ENCODE data around the gene ALK. TPM values are rescaled to one million over a fixed set of nuclear protein-coding genes. Genes with fewer than 3 reads are reported as not detected.

ALK gene
- total RNA-seq, 1 experiment from 2014 or later: 0.87 TPM

DNA sequence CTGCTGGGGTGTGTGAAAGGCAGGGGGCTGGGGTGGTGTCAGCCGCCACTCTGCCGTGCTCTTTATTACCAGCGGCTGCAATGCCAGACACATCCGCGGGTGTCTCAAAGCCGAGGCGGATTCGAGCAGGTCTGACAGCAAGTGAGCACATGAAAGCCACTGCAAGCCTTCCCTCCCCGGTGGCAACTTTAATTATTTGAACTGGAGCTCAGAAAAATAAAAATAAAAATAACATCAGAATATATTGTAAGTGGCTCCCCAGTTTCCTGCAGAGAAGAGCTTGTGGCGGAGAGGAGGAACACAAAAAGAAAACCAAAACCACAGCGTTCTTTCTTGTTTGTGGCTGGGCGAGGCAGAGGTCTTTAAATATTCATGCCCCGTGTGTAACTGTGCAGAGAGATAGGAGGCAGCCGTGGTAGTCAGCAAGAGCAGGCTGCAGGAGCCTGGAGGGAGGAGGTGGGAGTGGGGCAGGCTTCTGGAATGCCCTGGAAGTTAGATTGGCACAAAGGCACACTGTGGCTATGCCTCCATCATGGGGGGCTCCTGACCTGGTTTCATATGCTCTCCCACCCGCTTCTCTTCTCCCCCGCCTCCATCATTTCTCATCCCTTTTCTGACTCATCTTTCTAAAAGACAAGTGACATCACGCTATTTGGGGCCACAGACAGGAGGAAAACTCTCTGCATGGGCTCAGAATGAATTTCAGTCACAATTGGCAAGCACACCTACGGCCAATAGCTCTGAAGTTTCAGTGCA, 606.4 kb downstream of the ALK start:
- H3K36me3 ChIP-seq (ENCODE audit: low read depth, low read length): no peaks in the 10 kb centered on the region
- H3K9me2 ChIP-seq (replicated peaks; ENCODE audit: low read length): no peaks in the 10 kb centered on the region
- peak; percentile 96 for ATAC-seq
- BruUV-seq (replicated peaks): no TSS peak
- H3K27me3 ChIP-seq (ENCODE audit: low read length): no peaks in the 10 kb centered on the region
- no peak overlapping the region for H3K27ac ChIP-seq (ENCODE audit: low read length)
- peak overlapping the region; percentile 75 for H2AFZ ChIP-seq (ENCODE audit: low read length)
- H3K4me1 ChIP-seq (ENCODE audit: insufficient read depth, low read length): no peaks in the 10 kb centered on the region; the same call in 1 of the 2 replicates
- POLR2A ChIA-PET (ENCODE audit: unreplicated experiment): no interaction called here
- H3K79me2 ChIP-seq (ENCODE audit: low read length): no peaks in the 10 kb centered on the region
- TF ChIP-seq, protein P1, sequence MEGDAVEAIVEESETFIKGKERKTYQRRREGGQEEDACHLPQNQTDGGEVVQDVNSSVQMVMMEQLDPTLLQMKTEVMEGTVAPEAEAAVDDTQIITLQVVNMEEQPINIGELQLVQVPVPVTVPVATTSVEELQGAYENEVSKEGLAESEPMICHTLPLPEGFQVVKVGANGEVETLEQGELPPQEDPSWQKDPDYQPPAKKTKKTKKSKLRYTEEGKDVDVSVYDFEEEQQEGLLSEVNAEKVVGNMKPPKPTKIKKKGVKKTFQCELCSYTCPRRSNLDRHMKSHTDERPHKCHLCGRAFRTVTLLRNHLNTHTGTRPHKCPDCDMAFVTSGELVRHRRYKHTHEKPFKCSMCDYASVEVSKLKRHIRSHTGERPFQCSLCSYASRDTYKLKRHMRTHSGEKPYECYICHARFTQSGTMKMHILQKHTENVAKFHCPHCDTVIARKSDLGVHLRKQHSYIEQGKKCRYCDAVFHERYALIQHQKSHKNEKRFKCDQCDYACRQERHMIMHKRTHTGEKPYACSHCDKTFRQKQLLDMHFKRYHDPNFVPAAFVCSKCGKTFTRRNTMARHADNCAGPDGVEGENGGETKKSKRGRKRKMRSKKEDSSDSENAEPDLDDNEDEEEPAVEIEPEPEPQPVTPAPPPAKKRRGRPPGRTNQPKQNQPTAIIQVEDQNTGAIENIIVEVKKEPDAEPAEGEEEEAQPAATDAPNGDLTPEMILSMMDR (conservative IDR thresholded peaks at IDR 0.05; ENCODE audit: low read depth, low read length): peak; percentile 27; the same call in 1 of the 2 replicates
- TF ChIP-seq EZH2phosphoT487 (IDR thresholded peaks at IDR 0.05; ENCODE audit: borderline replicate concordance, low read length): no peak
- no peak for TF ChIP-seq EZH2 (IDR thresholded peaks at IDR 0.05; ENCODE audit: low read length, unreplicated experiment)
- H3K9ac ChIP-seq (ENCODE audit: low read length): no peak overlapping the region
- intact Hi-C loops (cut with micrococcal nuclease): loop anchor here (10.0 kb wide), 2 partner anchors 330 to 430 kb away; no protein-coding TSS in a partner anchor
- DNase-seq: peak; percentile 59
- CTCF ChIA-PET: interaction anchor here (0.6 kb wide), 1 partner anchor 800 kb away, joined by 3 read pairs; no protein-coding TSS in a partner anchor
- no peaks in the 10 kb centered on the region for H3K9me3 ChIP-seq (ENCODE audit: low read length)
- no peaks in the 10 kb centered on the region for H4K20me1 ChIP-seq (ENCODE audit: low read length)
- no peaks in the 10 kb centered on the region for H3F3A ChIP-seq (ENCODE audit: low read length, unreplicated experiment)
- H3K4me2 ChIP-seq (ENCODE audit: low read length): peak overlapping the region; percentile 78
- H3K4me3 ChIP-seq (ENCODE audit: low read length): peak overlapping the region; percentile 62

DNA sequence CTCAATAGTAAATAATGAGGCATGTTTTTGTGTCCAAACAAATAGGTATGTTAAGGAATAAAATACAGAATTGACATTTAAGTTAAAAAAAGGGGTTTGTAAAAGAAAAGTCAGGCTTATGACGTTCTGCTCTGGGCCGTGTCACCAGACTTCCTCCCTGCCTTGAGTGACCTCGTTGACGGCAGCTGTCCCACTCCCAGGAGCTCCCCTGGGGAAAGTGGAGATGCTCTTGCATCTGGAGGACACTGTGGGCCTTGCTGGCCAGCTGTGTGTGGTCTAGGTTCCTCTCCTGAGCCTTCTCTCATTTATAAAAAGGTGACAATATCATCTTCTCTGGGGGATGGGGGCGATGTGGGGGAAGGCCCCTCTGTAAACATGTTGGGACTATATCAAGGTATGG, 609.9 kb downstream of the ALK start:
- intact Hi-C loops (cut with micrococcal nuclease): loop anchor here (10.0 kb wide), 2 partner anchors 333 to 433 kb away; no protein-coding TSS in a partner anchor
- no peak overlapping the region for H3K9ac ChIP-seq (ENCODE audit: low read length)
- H4K20me1 ChIP-seq (ENCODE audit: low read length): no peaks in the 10 kb centered on the region
- DNase-seq (no peak), ATAC-seq (no peak)
- no peak overlapping the region for H3K4me2 ChIP-seq (ENCODE audit: low read length)
- H3K27me3 ChIP-seq (ENCODE audit: low read length): no peaks in the 10 kb centered on the region
- H3K9me2 ChIP-seq (replicated peaks; ENCODE audit: low read length): no peaks in the 10 kb centered on the region
- TF ChIP-seq EZH2 (IDR thresholded peaks at IDR 0.05; ENCODE audit: low read length, unreplicated experiment): no peak
- TF ChIP-seq EZH2phosphoT487 (IDR thresholded peaks at IDR 0.05; ENCODE audit: borderline replicate concordance, low read length): no peak
- TF ChIP-seq, protein P1 (conservative IDR thresholded peaks at IDR 0.05; ENCODE audit: low read depth, low read length): no peak
- POLR2A ChIA-PET (ENCODE audit: unreplicated experiment): no interaction called here
- H3K27ac ChIP-seq (ENCODE audit: low read length): no peak overlapping the region
- H3K4me1 ChIP-seq (ENCODE audit: insufficient read depth, low read length): no peaks in the 10 kb centered on the region; the same call in 1 of the 2 replicates
- no TSS peak for BruUV-seq (replicated peaks)
- H3F3A ChIP-seq (ENCODE audit: low read length, unreplicated experiment): no peaks in the 10 kb centered on the region
- H3K36me3 ChIP-seq (ENCODE audit: low read depth, low read length): no peaks in the 10 kb centered on the region
- no peak overlapping the region for H3K4me3 ChIP-seq (ENCODE audit: low read length)
- no peaks in the 10 kb centered on the region for H3K79me2 ChIP-seq (ENCODE audit: low read length)
- CTCF ChIA-PET: no interaction called here
- no peak overlapping the region for H2AFZ ChIP-seq (ENCODE audit: low read length)
- H3K9me3 ChIP-seq (ENCODE audit: low read length): no peaks in the 10 kb centered on the region
